GM18505 (cell line): ENCODE results near the gene TPRG1.

Source experiments
- ATAC-seq: cut with Tn5 transposase; IDR thresholded peaks from one replicate; pipeline ENCODE4 v1.9.1; 2021; ENCODE audit not compliant: unreplicated experiment
- POLR2A ChIP-seq: IDR thresholded peaks from 4 replicates; pipeline ENCODE4 v1.6.1; 2011; ENCODE audit warnings: borderline replicate concordance; ENCODE audit not compliant: insufficient read depth, insufficient read length; ENCODE audit errors: extremely low read depth

TPRG1 gene

GRCh38 chr3:189260556-189261493 lies 89.1 kb downstream of the TPRG1 start:
- TF ChIP-seq POLR2A = no peak
- no peak for ATAC-seq

GRCh38 chr3:189262746-189263145 lies 91.0 kb downstream of the TPRG1 start:
- TF ChIP-seq POLR2A = no peak
- ATAC-seq = no peak

GRCh38 chr3:189267981-189268613 lies 96.3 kb downstream of the TPRG1 start:
- no peak for ATAC-seq
- TF ChIP-seq POLR2A = no peak

- no peak for ATAC-seq
- no peak for TF ChIP-seq POLR2A
These were observed 97.6 kb downstream of the TPRG1 start for GRCh38 chr3:189269365-189269764.

GRCh38 chr3:189270248-189270832 lies 98.6 kb downstream of the TPRG1 start:
- TF ChIP-seq POLR2A = no peak
- ATAC-seq = no peak

- no peak for ATAC-seq
- no peak for TF ChIP-seq POLR2A
These were observed 100.8 kb downstream of the TPRG1 start for GRCh38 chr3:189272500-189273119.

- TF ChIP-seq POLR2A = no peak
These were observed 102.0 kb downstream of the TPRG1 start for GRCh38 chr3:189273736-189274135.

GRCh38 chr3:189275182-189275581 lies 103.4 kb downstream of the TPRG1 start:
- no peak for TF ChIP-seq POLR2A
- no peak for ATAC-seq

More at GRCh38 chr3:189273736-189274135, 102.0 kb downstream of the TPRG1 start:
- no peak for ATAC-seq

GRCh38 chr3:189275852-189276251 lies 104.1 kb downstream of the TPRG1 start:
- ATAC-seq = no peak
- TF ChIP-seq POLR2A = no peak

GRCh38 chr3:189276444-189277219 lies 104.9 kb downstream of the TPRG1 start:
- TF ChIP-seq POLR2A = no peak
- ATAC-seq = no peak

- TF ChIP-seq POLR2A = no peak
- ATAC-seq = no peak
These were observed 105.9 kb downstream of the TPRG1 start for GRCh38 chr3:189277711-189278110.

- no peak for ATAC-seq
- TF ChIP-seq POLR2A = no peak
These were observed 106.5 kb downstream of the TPRG1 start for GRCh38 chr3:189278221-189278620.

- ATAC-seq = no peak
- no peak for TF ChIP-seq POLR2A
These were observed 110.4 kb downstream of the TPRG1 start for GRCh38 chr3:189282189-189282588.

- no peak for ATAC-seq
- no peak for TF ChIP-seq POLR2A
These were observed 111.0 kb downstream of the TPRG1 start for GRCh38 chr3:189282741-189283140.
